SU-DHL-6 (cell line): Measurements from ENCODE around the gene COX7A1.
"Not testable (repeated sequence)": the region's sequence is repeated elsewhere in the genome, so short reads cannot be mapped to it uniquely, and the experiment has no call there.

Source experiments
- EZH2phosphoT487 ChIP-seq: fragments of 200-600 bp; sonication (generic), shearing (Covaris generic); conservative IDR thresholded peaks from 2 replicates; pipeline ENCODE4 v1.6.1; 2018; ENCODE audit warnings: mild to moderate bottlenecking, antibody characterized with exemption, low read length, moderate library complexity, mixed read lengths
- TF ChIP-seq, protein P1 (sequence below): fragments of 200-600 bp; sonication (generic); IDR thresholded peaks from one replicate; pipeline ENCODE4 v1.5.1; 2017; ENCODE audit warnings: antibody characterized with exemption, mild to moderate bottlenecking, low read length, moderate library complexity; ENCODE audit not compliant: insufficient read depth, poor library complexity, severe bottlenecking

- TF ChIP-seq, protein P1, sequence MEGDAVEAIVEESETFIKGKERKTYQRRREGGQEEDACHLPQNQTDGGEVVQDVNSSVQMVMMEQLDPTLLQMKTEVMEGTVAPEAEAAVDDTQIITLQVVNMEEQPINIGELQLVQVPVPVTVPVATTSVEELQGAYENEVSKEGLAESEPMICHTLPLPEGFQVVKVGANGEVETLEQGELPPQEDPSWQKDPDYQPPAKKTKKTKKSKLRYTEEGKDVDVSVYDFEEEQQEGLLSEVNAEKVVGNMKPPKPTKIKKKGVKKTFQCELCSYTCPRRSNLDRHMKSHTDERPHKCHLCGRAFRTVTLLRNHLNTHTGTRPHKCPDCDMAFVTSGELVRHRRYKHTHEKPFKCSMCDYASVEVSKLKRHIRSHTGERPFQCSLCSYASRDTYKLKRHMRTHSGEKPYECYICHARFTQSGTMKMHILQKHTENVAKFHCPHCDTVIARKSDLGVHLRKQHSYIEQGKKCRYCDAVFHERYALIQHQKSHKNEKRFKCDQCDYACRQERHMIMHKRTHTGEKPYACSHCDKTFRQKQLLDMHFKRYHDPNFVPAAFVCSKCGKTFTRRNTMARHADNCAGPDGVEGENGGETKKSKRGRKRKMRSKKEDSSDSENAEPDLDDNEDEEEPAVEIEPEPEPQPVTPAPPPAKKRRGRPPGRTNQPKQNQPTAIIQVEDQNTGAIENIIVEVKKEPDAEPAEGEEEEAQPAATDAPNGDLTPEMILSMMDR, result not testable (repeated sequence)
- TF ChIP-seq EZH2phosphoT487, result not testable (repeated sequence)
These were observed 17.4 kb downstream of the COX7A1 start for GRCh38 chr19:36134867-36135266.
